IMR-90 (cell line): ENCODE results near the gene DUSP3.

Source experiments
- POLR2A ChIP-seq: IDR thresholded peaks from 2 replicates; pipeline ENCODE4 v1.6.1; 2012; ENCODE audit warnings: mild to moderate bottlenecking, low read depth, low read length
- TF ChIP-seq, protein P1 (sequence below): conservative IDR thresholded peaks from 2 replicates; pipeline ENCODE4 v1.5.1; 2012; ENCODE audit warnings: mild to moderate bottlenecking, low read depth, low read length, improper control_type of control experiment

DNA sequence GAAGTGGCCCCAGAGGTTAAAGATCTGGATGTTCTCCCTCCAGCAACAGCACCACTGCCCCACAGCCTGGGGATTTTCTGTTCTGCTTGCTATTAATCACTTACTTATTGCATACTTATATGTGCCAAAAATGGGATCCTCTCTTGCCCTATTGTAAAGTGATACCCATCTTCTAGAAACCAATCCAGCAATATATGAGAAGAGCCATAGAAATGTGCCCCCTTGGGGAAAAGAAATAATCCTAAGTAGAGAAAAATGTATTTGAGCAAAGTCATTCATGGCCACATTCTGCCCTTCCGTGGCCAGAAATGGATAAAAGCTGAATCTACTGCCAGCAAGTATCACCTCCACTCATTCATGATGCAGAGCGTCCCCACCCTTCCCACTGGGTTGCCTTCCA is 41.1 kb downstream of the DUSP3 start:
- TF ChIP-seq, protein P1, sequence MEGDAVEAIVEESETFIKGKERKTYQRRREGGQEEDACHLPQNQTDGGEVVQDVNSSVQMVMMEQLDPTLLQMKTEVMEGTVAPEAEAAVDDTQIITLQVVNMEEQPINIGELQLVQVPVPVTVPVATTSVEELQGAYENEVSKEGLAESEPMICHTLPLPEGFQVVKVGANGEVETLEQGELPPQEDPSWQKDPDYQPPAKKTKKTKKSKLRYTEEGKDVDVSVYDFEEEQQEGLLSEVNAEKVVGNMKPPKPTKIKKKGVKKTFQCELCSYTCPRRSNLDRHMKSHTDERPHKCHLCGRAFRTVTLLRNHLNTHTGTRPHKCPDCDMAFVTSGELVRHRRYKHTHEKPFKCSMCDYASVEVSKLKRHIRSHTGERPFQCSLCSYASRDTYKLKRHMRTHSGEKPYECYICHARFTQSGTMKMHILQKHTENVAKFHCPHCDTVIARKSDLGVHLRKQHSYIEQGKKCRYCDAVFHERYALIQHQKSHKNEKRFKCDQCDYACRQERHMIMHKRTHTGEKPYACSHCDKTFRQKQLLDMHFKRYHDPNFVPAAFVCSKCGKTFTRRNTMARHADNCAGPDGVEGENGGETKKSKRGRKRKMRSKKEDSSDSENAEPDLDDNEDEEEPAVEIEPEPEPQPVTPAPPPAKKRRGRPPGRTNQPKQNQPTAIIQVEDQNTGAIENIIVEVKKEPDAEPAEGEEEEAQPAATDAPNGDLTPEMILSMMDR = no peak
- TF ChIP-seq POLR2A = no peak
